SH-SY5Y (cell line): ENCODE data around the gene SUPT20H.

Experiments
- GATA2 ChIP-seq: IDR thresholded peaks from 2 replicates; pipeline ENCODE4 v1.6.1; 2011; ENCODE audit warnings: mild to moderate bottlenecking, low read depth, low read length
- GATA3 ChIP-seq: IDR thresholded peaks from 2 replicates; pipeline ENCODE4 v1.6.1; 2011; ENCODE audit warnings: low read depth, mild to moderate bottlenecking, low read length, moderate library complexity

GRCh38 chr13:37010424-37010823, 49.1 kb downstream of the SUPT20H start:
- TF ChIP-seq GATA2 (no peak), GATA3 (no peak)
